DMS 273 treated with DMSO at 0.1 percent for 48 hours (cell line): Measurements from ENCODE around the gene WNT11.

Experiments used
- DNase-seq: peaks from one replicate; lab custom pipeline; 2025; lab: John Stamatoyannopoulos, UW

Gene WNT11

GRCh38 chr11:76206327-76207081 lies at the start of gene WNT11:
Gene WNT11 (minus strand): TSS chr11:76206502. CDS start chr11:76206407, 95 bp downstream.
- peak; percentile 21 for DNase-seq

GRCh38 chr11:76253416-76253815 lies 47.1 kb upstream of the WNT11 start:
- peak; percentile 47 for DNase-seq

- DNase-seq = peak; percentile 81
Measured at GRCh38 chr11:76252631-76253070, 46.3 kb upstream of the WNT11 start.

GRCh38 chr11:76251576-76251975 lies 45.3 kb upstream of the WNT11 start:
- no peak for DNase-seq

GRCh38 chr11:76251226-76251575 lies 44.9 kb upstream of the WNT11 start:
- DNase-seq = no peak

- DNase-seq = no peak
Measured at GRCh38 chr11:76250520-76251225, 44.4 kb upstream of the WNT11 start.

- DNase-seq = no peak
Measured at GRCh38 chr11:76249195-76249741, 43.0 kb upstream of the WNT11 start.

GRCh38 chr11:76248210-76248609 lies 41.9 kb upstream of the WNT11 start:
- no peak for DNase-seq

GRCh38 chr11:76247091-76247490 lies 40.8 kb upstream of the WNT11 start:
- no peak for DNase-seq

GRCh38 chr11:76246271-76246933 lies 40.1 kb upstream of the WNT11 start:
- DNase-seq = no peak

GRCh38 chr11:76245720-76246119 lies 39.4 kb upstream of the WNT11 start:
- no peak for DNase-seq

- DNase-seq = no peak
Measured at GRCh38 chr11:76244316-76244851, 38.1 kb upstream of the WNT11 start.

GRCh38 chr11:76243957-76244285 lies 37.6 kb upstream of the WNT11 start:
- no peak for DNase-seq

- DNase-seq = no peak
Measured at GRCh38 chr11:76243193-76243956, 37.1 kb upstream of the WNT11 start.

- DNase-seq = no peak
Measured at GRCh38 chr11:76242004-76242779, 35.9 kb upstream of the WNT11 start.

GRCh38 chr11:76241243-76242000 lies 35.1 kb upstream of the WNT11 start:
- DNase-seq = no peak

- DNase-seq = no peak
Measured at GRCh38 chr11:76240666-76241065, 34.4 kb upstream of the WNT11 start.

- no peak for DNase-seq
Measured at GRCh38 chr11:76240161-76240540, 33.8 kb upstream of the WNT11 start.

- no peak for DNase-seq
Measured at GRCh38 chr11:76239483-76240160, 33.3 kb upstream of the WNT11 start.

- DNase-seq = no peak
Measured at GRCh38 chr11:76238551-76238950, 32.2 kb upstream of the WNT11 start.
